Choroid plexus epithelial cell (primary cell): ENCODE data around the gene RAPGEF5.

Experiments used
- DNase-seq: peaks from one replicate; pipeline ENCODE4 v3.0.0-alpha.2; 2010; ENCODE audit warnings: low read depth
- H3K4me3 ChIP-seq: 2 replicates; pipeline ENCODE4 v1.5.1; 2011; ENCODE audit warnings: low read depth, mild to moderate bottlenecking, control low read depth, low read length, moderate library complexity
- CTCF ChIP-seq: conservative IDR thresholded peaks from 2 replicates; pipeline ENCODE4 v1.5.1; 2011; ENCODE audit warnings: low read depth, mild to moderate bottlenecking, control low read depth, inconsistent platforms, low read length, moderate library complexity

RAPGEF5 gene

GRCh38 chr7:22302951-22303423, 54.0 kb downstream of the RAPGEF5 start:
- DNase-seq, result peak; percentile 11
- no peak for TF ChIP-seq CTCF
- H3K4me3 ChIP-seq, result no peak overlapping the region

GRCh38 chr7:22302193-22302592, 54.8 kb downstream of the RAPGEF5 start:
- no peak for DNase-seq
- no peak overlapping the region for H3K4me3 ChIP-seq
- no peak for TF ChIP-seq CTCF

- no peak for DNase-seq
- no peak overlapping the region for H3K4me3 ChIP-seq
- no peak for TF ChIP-seq CTCF
Observed at GRCh38 chr7:22301790-22302189, 55.2 kb downstream of the RAPGEF5 start.

GRCh38 chr7:22300839-22301238, 56.1 kb downstream of the RAPGEF5 start:
- TF ChIP-seq CTCF, result no peak
- H3K4me3 ChIP-seq, result no peak overlapping the region
- DNase-seq, result no peak

GRCh38 chr7:22296916-22297315, 60.0 kb downstream of the RAPGEF5 start:
- DNase-seq, result peak; percentile 45
- TF ChIP-seq CTCF, result peak; percentile 53
- H3K4me3 ChIP-seq, result no peak overlapping the region

- DNase-seq, result no peak
- no peak for TF ChIP-seq CTCF
- H3K4me3 ChIP-seq, result no peak overlapping the region
Observed at GRCh38 chr7:22296265-22296566, 60.7 kb downstream of the RAPGEF5 start.

- no peak overlapping the region for H3K4me3 ChIP-seq
- TF ChIP-seq CTCF, result peak; percentile 18
- DNase-seq, result peak; percentile 23
Observed at GRCh38 chr7:22295402-22296264, 61.3 kb downstream of the RAPGEF5 start.
